PC-3 (cell line): ENCODE data around the gene KRT73. TPM values are rescaled to one million over a fixed set of nuclear protein-coding genes. Genes with fewer than 3 reads are reported as not detected.

Source experiments
- ATAC-seq: fragments of 200-7000 bp; cut with Tn5 transposase; 2 replicates; pipeline ENCODE4 v1.9.1; 2020; ENCODE audit warnings: mild to moderate bottlenecking, moderate library complexity
- BruUV-seq: library from RNA; stranded (reverse); fragments of 400-500 nt; replicated peaks from 2 replicates; lab custom pipeline; 2021; lab: Mats Ljungman, UMichigan
- CTCF ChIA-PET: fragments of 300-600 bp; sonication (Branson Sonifier 250); formaldehyde crosslinking; loops from one replicate; lab custom pipeline; 2022; ENCODE audit warnings: antibody characterized with exemption; lab: Charles Lee
- POLR2A ChIA-PET: fragments of 300-600 bp; sonication (Branson Sonifier 250); formaldehyde crosslinking; loops from one replicate; lab custom pipeline; 2022; ENCODE audit warnings: antibody characterized with exemption; ENCODE audit not compliant: unreplicated experiment; lab: Charles Lee
- DNase-seq: peaks from one replicate; pipeline ENCODE4 v3.0.0-alpha.2; 2015
- H2AFZ ChIP-seq: fragments of 300-600 bp; sonication (generic); 2 replicates; pipeline ENCODE4 v1.6.0; 2016; ENCODE audit warnings: antibody characterized with exemption, low read length
- H3F3A ChIP-seq: fragments of 300-600 bp; sonication (generic); one replicate; pipeline ENCODE4 v1.6.0; 2017; ENCODE audit warnings: antibody characterized with exemption, low read length, control low read depth, mild to moderate bottlenecking; ENCODE audit not compliant: unreplicated experiment
- H3K27ac ChIP-seq: fragments of 300-600 bp; sonication (generic); 2 replicates; pipeline ENCODE4 v1.5.1; 2016; ENCODE audit warnings: mild to moderate bottlenecking, low read length
- H3K27me3 ChIP-seq: fragments of 300-600 bp; sonication (generic); 2 replicates; pipeline ENCODE4 v1.6.1; 2016; ENCODE audit warnings: low read length, mixed read lengths
- H3K36me3 ChIP-seq: fragments of 300-600 bp; sonication (generic); 2 replicates; pipeline ENCODE4 v1.6.1; 2016; ENCODE audit warnings: low read depth, mixed run types, low read length, mixed read lengths
- H3K4me1 ChIP-seq: fragments of 300-600 bp; sonication (generic); 2 replicates; pipeline ENCODE4 v1.5.1; 2016; ENCODE audit warnings: low read length; ENCODE audit not compliant: insufficient read depth
- H3K4me2 ChIP-seq: fragments of 300-600 bp; sonication (generic); 2 replicates; pipeline ENCODE4 v1.6.0; 2016; ENCODE audit warnings: low read length
- H3K4me3 ChIP-seq: fragments of 300-600 bp; sonication (generic); 2 replicates; pipeline ENCODE4 v1.5.1; 2016; ENCODE audit warnings: mild to moderate bottlenecking, low read length, mixed read lengths
- H3K79me2 ChIP-seq: fragments of 300-600 bp; sonication (generic); 2 replicates; pipeline ENCODE4 v1.6.1; 2017; ENCODE audit warnings: low read length, mixed read lengths
- H3K9ac ChIP-seq: fragments of 300-600 bp; sonication (generic); 2 replicates; pipeline ENCODE4 v1.6.0; 2016; ENCODE audit warnings: mild to moderate bottlenecking, low read length
- H3K9me2 ChIP-seq: fragments of 300-600 bp; sonication (generic); replicated peaks from 2 replicates; pipeline ENCODE4 v1.6.1; 2016; ENCODE audit warnings: mixed run types, low read length, mixed read lengths
- H3K9me3 ChIP-seq: fragments of 300-600 bp; sonication (generic); 2 replicates; pipeline ENCODE4 v1.6.1; 2016; ENCODE audit warnings: low read length, mixed read lengths
- H4K20me1 ChIP-seq: fragments of 300-600 bp; sonication (generic); 2 replicates; pipeline ENCODE4 v1.6.1; 2016; ENCODE audit warnings: low read length, mixed read lengths
- CTCF ChIP-seq: fragments of 300-600 bp; sonication (generic); conservative IDR thresholded peaks from 2 replicates; pipeline ENCODE4 v1.5.1; 2017; ENCODE audit warnings: antibody characterized with exemption, low read depth, mild to moderate bottlenecking, low read length
- EZH2 ChIP-seq: fragments of 300-600 bp; sonication (generic); IDR thresholded peaks from one replicate; pipeline ENCODE4 v1.6.1; 2017; ENCODE audit warnings: antibody characterized with exemption, mild to moderate bottlenecking, low read length; ENCODE audit not compliant: unreplicated experiment
- EZH2phosphoT487 ChIP-seq: fragments of 300-600 bp; sonication (generic); IDR thresholded peaks from 2 replicates; pipeline ENCODE4 v1.6.1; 2018; ENCODE audit warnings: mild to moderate bottlenecking, antibody characterized with exemption, low read length, borderline replicate concordance
- intact Hi-C: fragments of 100-400 bp; cut with micrococcal nuclease; formaldehyde crosslinking; loops from 2 replicates; pipeline ENCODE4 v1.9.0; 2023
- total RNA-seq: library from RNA; depleted of rRNA; stranded (reverse); fragments of >200 nt; gene quantifications from 2 replicates; pipeline ENCODE4 v1.2.3, GENCODE V29; 2014

The KRT73 gene
- total RNA-seq, 1 experiment from 2014 or later = not detected

DNA sequence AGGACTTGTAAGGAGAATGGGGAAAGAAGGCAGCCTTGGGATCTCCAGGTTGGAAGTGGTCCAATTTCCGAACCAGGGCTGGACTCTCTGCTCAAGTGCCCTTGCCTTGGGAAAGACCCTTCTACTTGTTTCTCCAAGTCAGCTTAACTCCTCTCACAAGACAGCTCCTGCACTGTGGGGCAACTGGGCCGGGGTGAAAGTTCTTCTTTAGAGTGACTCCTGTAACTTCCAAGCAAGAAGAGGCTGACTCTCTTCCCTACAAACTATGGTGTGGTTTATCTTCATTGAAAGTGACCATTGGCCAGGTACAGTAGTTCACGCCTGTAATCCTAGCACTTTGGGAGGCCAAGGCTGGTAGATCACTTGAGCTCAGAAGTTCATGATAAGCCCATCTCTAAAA lies 48.1 kb upstream of the KRT73 start:
- Histone ChIP-seq H3K27ac (no peak overlapping the region), H3K27me3 (peaks cover 30% of the 10 kb centered on the region), H3K4me2 (no peak overlapping the region), H3K9me2 (no peaks in the 10 kb centered on the region), H4K20me1 (no peaks in the 10 kb centered on the region), H3K9me3 (no peaks in the 10 kb centered on the region), H3K36me3 (no peaks in the 10 kb centered on the region), H3K4me3 (no peak overlapping the region), H3K9ac (no peak overlapping the region), H3K4me1 (no peaks in the 10 kb centered on the region), H2AFZ (no peak overlapping the region), H3F3A (no peaks in the 10 kb centered on the region), H3K79me2 (no peaks in the 10 kb centered on the region)
- ChIA-PET POLR2A (no interaction called here), CTCF (interaction anchor here (0.6 to 1.7 kb wide), 2 partner anchors 204 to 314 kb away, joined by 3 to 24 read pairs; no protein-coding TSS in a partner anchor)
- intact Hi-C loops = loop anchor here (2.0 kb wide), 1 partner anchor 204 kb away; no protein-coding TSS in a partner anchor
- TF ChIP-seq EZH2phosphoT487 (no peak), CTCF (no peak), EZH2 (no peak)
- no TSS peak for BruUV-seq
- no peak for ATAC-seq
- no peak for DNase-seq

DNA sequence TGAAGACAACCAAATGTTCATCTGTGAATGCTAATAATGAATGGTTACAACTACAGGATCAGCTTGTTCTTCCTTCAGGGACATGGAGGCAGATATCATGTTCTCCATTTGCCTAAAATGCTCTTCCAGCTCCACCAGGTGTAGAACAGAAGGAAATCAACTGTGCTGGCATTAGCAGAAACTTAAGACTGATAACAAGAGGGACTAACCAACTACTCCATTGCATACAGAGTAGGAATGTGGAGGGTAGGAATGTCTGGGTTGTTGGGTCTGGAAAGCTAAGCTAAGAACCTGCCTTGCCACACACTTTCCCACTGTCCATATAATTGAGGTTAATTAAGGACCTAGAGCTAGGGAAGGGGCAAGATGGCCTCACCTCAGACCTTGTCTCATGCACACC lies 45.1 kb upstream of the KRT73 start:
- Histone ChIP-seq H4K20me1 (no peaks in the 10 kb centered on the region), H3K27ac (no peak overlapping the region), H3K79me2 (no peaks in the 10 kb centered on the region), H3F3A (no peaks in the 10 kb centered on the region), H3K9ac (no peak overlapping the region), H2AFZ (no peak overlapping the region), H3K9me2 (no peaks in the 10 kb centered on the region), H3K36me3 (no peaks in the 10 kb centered on the region), H3K4me2 (no peak overlapping the region), H3K4me3 (no peak overlapping the region), H3K9me3 (no peaks in the 10 kb centered on the region), H3K27me3 (peaks cover 30% of the 10 kb centered on the region), H3K4me1 (no peaks in the 10 kb centered on the region)
- no TSS peak for BruUV-seq
- POLR2A ChIA-PET = no interaction called here
- DNase-seq = no peak
- CTCF ChIA-PET = no interaction called here
- no peak for ATAC-seq
- TF ChIP-seq EZH2phosphoT487 (no peak), CTCF (no peak), EZH2 (no peak)
- intact Hi-C loops = no loop called here

DNA sequence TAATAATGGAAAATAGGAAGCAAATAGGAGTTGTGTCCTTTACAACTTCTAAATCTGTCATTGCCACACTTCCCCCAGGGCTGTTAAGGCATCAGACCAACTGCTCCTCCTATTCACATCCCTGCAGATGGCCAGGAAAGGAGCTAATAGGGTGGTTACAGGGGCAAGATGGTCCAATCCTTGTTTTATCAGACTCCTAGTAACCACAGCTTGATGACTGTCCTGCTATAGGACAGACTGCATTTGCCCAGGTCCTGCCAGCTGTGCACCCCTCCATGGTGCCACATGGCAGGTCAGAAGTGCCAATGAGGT lies 44.5 kb upstream of the KRT73 start:
- CTCF ChIA-PET = no interaction called here
- ATAC-seq = no peak
- H3F3A ChIP-seq = no peaks in the 10 kb centered on the region
- no peak overlapping the region for H3K27ac ChIP-seq
- H3K79me2 ChIP-seq = no peaks in the 10 kb centered on the region
- no peaks in the 10 kb centered on the region for H3K36me3 ChIP-seq
- H3K9me3 ChIP-seq = no peaks in the 10 kb centered on the region
- no peak overlapping the region for H3K9ac ChIP-seq
- no peaks in the 10 kb centered on the region for H3K4me1 ChIP-seq
- no peak overlapping the region for H2AFZ ChIP-seq
- intact Hi-C loops = no loop called here
- H3K9me2 ChIP-seq = no peaks in the 10 kb centered on the region
- H3K4me3 ChIP-seq = no peak overlapping the region
- peaks cover 30% of the 10 kb centered on the region for H3K27me3 ChIP-seq
- no peak overlapping the region for H3K4me2 ChIP-seq
- no peak for DNase-seq
- BruUV-seq = no TSS peak
- no peak for TF ChIP-seq EZH2phosphoT487
- TF ChIP-seq EZH2 = no peak
- TF ChIP-seq CTCF = no peak
- POLR2A ChIA-PET = no interaction called here
- no peaks in the 10 kb centered on the region for H4K20me1 ChIP-seq
